IMR-90 (cell line): ENCODE results near the gene PDXDC1.
"Not testable (repeated sequence)": the region's sequence is repeated elsewhere in the genome, so short reads cannot be mapped to it uniquely, and the experiment has no call there.

ENCODE experiments used
- CTCF ChIP-seq: conservative IDR thresholded peaks from 2 replicates; pipeline ENCODE4 v1.5.1; 2012; ENCODE audit warnings: mild to moderate bottlenecking, low read depth, low read length, improper control_type of control experiment
- POLR2A ChIP-seq: IDR thresholded peaks from 2 replicates; pipeline ENCODE4 v1.6.1; 2012; ENCODE audit warnings: mild to moderate bottlenecking, low read depth, low read length

DNA sequence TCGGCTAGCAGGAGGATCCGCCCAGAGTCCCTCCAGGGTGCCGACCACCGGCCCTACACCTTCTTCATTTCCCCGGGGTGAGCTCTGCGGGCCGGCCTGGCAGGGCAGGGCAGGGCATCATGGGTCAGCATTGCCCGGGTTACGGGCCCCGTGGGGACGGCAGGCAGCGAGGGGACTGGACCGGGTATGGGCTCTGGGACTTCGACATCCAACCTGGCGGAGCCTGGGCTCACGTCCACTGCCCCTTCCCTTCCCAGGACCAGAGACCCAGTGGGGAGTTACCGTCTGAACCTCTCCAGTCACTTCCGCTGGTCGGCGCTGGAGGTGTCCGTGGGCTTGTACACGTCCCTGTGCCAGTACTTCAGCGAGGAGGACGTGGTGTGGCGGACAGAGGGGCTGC lies 44.6 kb upstream of the PDXDC1 start:
- TF ChIP-seq POLR2A, CTCF: not testable (repeated sequence)
